ENCODE data around the gene LRRC52.

DNA sequence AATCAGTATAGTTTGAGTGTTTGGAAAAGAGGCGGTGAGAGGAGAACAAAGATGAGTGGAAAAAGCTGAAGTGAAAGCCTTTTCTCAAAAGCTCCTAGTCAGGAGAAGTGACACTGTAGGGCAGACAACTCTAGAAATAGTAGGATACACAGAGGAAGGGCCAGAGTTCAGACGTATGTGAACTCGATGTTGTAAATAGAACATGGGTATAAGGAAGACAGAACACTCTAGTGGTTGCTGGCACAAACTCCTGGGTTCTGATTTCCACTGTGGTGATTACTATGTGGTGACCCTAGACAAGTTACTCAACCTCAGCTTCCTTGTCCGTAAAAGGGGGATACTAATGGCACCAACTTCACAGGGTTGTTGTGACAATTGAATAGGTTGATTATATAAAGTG is 57.0 kb downstream of the LRRC52 start:
- no peak for TF ChIP-seq POLR2A (IDR thresholded peaks at IDR 0.05)
- no peak for TF ChIP-seq CTCF (IDR thresholded peaks at IDR 0.05)

All from Peyer's patch (tissue), 4 donors.